ENCODE data around the gene PTPN22. TPM values are rescaled to one million over a fixed set of nuclear protein-coding genes. Genes with fewer than 3 reads are reported as not detected.
A peak's percentile ranks its signal among the peaks of the same experiment; 100 is the strongest.

The PTPN22 gene
- total and polyA plus RNA-seq, 9 of the 15 experiments (the other 6 are each of a cell fraction or from before 2014, with no cell fraction given): 0.45 to 4.6 (median 1.1) TPM

GRCh38 chr1:113905435-113905861 lies 33.9 kb upstream of the PTPN22 start (continued):
- 0 out of 2 replicates have a peak, but pooled peaks have one; percentile 11 for TF ChIP-seq E2F1 (CRISPR knock-in tag; IDR thresholded peaks at IDR 0.05)
- TF ChIP-seq ZNF274 (IDR thresholded peaks at IDR 0.05; ENCODE audit: borderline replicate concordance, low read depth, low read length): no peak
- no peak for TF ChIP-seq POLR2AphosphoS2 (IDR thresholded peaks at IDR 0.05; ENCODE audit: low read length)
- TF ChIP-seq SIN3A (IDR thresholded peaks at IDR 0.05; ENCODE audit: borderline replicate concordance in 2 of 2, control insufficient read depth in 1 of 2, low read depth in 2 of 2, low read length in 2 of 2): peak in 1 of 2 experiments; percentile 81; a peak in 1 of 4 replicates
- TF ChIP-seq ZFP1 (CRISPR knock-in tag; IDR thresholded peaks at IDR 0.05): no peak
- TF ChIP-seq GTF2B (IDR thresholded peaks at IDR 0.05; ENCODE audit: extremely low read depth, insufficient read length): no peak
- TF ChIP-seq DACH1 (IDR thresholded peaks at IDR 0.05; ENCODE audit: partially characterized antibody): peak; percentile 2
- TF ChIP-seq MYC (IDR thresholded peaks at IDR 0.05; ENCODE audit: low read depth, low read length): no peak
- peak; percentile 26 for TF ChIP-seq MYC (CRISPR knock-in tag; IDR thresholded peaks at IDR 0.05; ENCODE audit: borderline replicate concordance, low read depth)
- TF ChIP-seq KDM5B (IDR thresholded peaks at IDR 0.05; ENCODE audit: insufficient replicate concordance, low read depth, low read length): no peak
- TF ChIP-seq ZNF551 (CRISPR knock-in tag; IDR thresholded peaks at IDR 0.05): no peak
- TF ChIP-seq DIDO1 (tag; IDR thresholded peaks at IDR 0.05; ENCODE audit: low read depth): peak; percentile 3; the same call in 1 of the 2 replicates
- no peak for TF ChIP-seq ESRRA (IDR thresholded peaks at IDR 0.05; ENCODE audit: borderline replicate concordance, low read depth)
- peak; percentile 86 for TF ChIP-seq SAP30 (IDR thresholded peaks at IDR 0.05; ENCODE audit: borderline replicate concordance, insufficient read depth, low read depth, low read length, poor library complexity, severe bottlenecking)
- no peak for TF ChIP-seq PYGO2 (tag; IDR thresholded peaks at IDR 0.05)
- TF ChIP-seq ETV6 (IDR thresholded peaks at IDR 0.05; ENCODE audit: borderline replicate concordance in 1 of 2, low read depth in 2 of 2, low read length in 1 of 2): no peak
- peak; percentile 74; the same call in 1 of the 2 replicates for TF ChIP-seq ETV6 (CRISPR knock-in tag; IDR thresholded peaks at IDR 0.05; ENCODE audit: borderline replicate concordance)
- TF ChIP-seq RBBP5 (IDR thresholded peaks at IDR 0.05; ENCODE audit: borderline replicate concordance, insufficient read depth, low read length, poor library complexity, severe bottlenecking): peak; percentile 64
- peak; percentile 53; the same call in 1 of the 2 replicates for TF ChIP-seq MTA1 (IDR thresholded peaks at IDR 0.05; ENCODE audit: borderline replicate concordance)
- 0 out of 2 replicates have a peak, but pooled peaks have one; percentile 52 for TF ChIP-seq CGGBP1 (CRISPR knock-in tag; IDR thresholded peaks at IDR 0.05)
- TF ChIP-seq LARP7 (IDR thresholded peaks at IDR 0.05): no peak
- TF ChIP-seq DPF2 (IDR thresholded peaks at IDR 0.05): no peak
- no peak for TF ChIP-seq ELF1 (tag; IDR thresholded peaks at IDR 0.05)
- TF ChIP-seq MLX (CRISPR knock-in tag; conservative IDR thresholded peaks at IDR 0.05): no peak
- TF ChIP-seq TOE1 (IDR thresholded peaks at IDR 0.05; ENCODE audit: borderline replicate concordance): 0 out of 2 replicates have a peak, but pooled peaks have one; percentile 17
- no peak for TF ChIP-seq TOE1 (CRISPR knock-in tag; IDR thresholded peaks at IDR 0.05; ENCODE audit: borderline replicate concordance, low read depth)
- no peak for TF ChIP-seq HEY1 (CRISPR knock-in tag; IDR thresholded peaks at IDR 0.05; ENCODE audit: borderline replicate concordance)

Data from K562 (cell line).